GM21526 (cell line): Measurements from ENCODE around the gene IL17RE.
"Not testable (repeated sequence)": the region's sequence is repeated elsewhere in the genome, so short reads cannot be mapped to it uniquely, and the experiment has no call there.

Source experiments
- ATAC-seq: cut with Tn5 transposase; IDR thresholded peaks from one replicate; pipeline ENCODE4 v1.9.1; 2021; ENCODE audit warnings: moderate library complexity; ENCODE audit not compliant: unreplicated experiment, low FRiP score

IL17RE gene

DNA sequence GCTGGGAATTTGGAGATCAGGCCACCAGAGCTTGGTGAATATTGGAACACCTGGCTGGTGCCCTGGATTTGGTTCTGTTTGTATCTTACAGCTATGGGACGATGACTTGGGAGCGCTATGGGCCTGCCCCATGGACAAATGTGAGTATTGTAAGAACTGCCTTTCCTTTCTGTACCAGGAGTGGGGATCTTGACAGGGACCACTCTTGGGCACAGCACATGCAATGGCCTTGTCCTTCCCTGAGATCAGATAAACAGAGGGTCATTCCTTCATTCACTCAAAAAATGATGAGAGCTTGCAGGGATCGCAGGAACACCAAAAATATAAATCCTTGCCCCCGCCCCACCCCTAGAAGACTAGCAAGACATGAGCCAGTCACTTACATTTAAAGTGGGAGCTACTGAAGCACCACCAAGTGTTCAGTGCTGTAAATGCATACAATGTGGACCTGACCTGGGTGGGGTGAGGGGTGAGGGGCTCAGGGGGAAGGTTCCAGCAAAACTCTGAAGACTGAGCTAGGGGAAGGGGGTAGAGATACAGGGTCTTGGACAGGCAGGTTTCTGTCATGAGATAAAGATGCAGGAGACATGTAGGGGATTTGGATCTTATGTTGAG is 28.3 kb downstream of the IL17RE start:
- no peak for ATAC-seq

DNA sequence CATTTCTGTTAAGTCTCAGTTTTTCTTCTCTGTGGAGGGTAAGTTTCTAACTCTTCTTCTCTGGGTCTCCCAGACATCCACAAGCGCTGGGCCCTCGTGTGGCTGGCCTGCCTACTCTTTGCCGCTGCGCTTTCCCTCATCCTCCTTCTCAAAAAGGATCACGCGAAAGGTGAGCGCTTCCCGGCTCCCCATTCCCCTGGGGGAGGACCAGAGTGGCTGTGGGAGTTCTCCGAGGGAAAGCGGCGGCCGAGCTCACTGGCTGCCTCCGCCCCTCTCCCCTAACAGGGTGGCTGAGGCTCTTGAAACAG is 29.8 kb downstream of the IL17RE start:
- no peak for ATAC-seq

DNA sequence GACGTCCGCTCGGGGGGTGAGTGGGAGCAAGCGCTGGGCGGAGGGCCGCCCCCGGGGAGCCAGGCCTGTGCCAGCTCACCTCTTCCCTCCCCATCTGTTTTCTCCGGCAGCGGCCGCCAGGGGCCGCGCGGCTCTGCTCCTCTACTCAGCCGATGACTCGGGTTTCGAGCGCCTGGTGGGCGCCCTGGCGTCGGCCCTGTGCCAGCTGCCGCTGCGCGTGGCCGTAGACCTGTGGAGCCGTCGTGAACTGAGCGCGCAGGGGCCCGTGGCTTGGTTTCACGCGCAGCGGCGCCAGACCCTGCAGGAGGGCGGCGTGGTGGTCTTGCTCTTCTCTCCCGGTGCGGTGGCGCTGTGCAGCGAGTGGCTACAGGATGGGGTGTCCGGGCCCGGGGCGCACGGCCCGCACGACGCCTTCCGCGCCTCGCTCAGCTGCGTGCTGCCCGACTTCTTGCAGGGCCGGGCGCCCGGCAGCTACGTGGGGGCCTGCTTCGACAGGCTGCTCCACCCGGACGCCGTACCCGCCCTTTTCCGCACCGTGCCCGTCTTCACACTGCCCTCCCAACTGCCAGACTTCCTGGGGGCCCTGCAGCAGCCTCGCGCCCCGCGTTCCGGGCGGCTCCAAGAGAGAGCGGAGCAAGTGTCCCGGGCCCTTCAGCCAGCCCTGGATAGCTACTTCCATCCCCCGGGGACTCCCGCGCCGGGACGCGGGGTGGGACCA is 30.4 kb downstream of the IL17RE start:
- peak; percentile 67 for ATAC-seq

DNA sequence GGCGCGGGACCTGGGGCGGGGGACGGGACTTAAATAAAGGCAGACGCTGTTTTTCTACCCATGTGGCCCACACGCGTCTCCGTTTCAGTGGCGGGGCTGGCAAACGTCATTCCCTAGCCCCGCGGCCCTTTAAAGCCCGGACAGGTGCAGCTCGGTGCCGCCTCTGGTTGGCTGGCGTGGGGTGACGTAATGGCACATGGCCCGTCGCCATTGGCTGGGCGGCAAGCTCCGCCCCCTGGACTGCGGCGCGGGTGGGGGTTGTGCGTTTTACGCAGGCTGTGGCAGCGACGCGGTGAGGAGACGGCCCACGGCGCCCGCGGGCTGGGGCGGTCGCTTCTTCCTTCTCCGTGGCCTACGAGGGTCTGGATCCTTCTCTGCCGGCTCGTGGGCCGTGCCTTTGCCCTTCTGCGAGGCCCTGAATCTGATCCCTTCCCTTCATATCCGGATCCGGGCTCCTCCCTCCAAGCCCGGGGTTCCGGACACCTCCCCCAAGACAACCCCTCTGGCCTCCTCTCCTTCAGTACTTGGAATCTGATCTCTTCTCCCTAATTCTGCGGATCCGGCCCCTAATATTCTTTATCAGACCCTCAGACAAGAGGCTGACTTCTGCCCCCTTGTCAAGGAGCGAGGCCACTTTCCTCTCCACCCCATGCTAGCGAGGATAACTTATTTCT is 31.1 kb downstream of the IL17RE start, which contains the start of gene CRELD1:
Gene CRELD1 (plus strand): TSS at position 274 of the 674 bp plus-strand sequence. CDS start 605 bp downstream, outside the sequence.
- peak; percentile 86 for ATAC-seq

DNA sequence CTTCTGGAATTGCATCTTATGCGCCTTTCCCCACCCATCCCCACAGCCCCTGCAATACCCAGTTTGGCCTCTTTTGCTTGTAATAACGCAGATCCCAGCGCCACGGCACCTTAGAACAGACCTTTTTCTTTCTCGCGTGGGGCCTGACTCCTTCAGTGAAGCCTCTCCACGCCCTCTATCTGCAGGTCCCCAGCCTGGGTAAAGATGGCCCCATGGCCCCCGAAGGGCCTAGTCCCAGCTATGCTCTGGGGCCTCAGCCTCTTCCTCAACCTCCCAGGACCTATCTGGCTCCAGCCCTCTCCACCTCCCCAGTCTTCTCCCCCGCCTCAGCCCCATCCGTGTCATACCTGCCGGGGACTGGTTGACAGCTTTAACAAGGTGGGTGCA is 31.6 kb downstream of the IL17RE start:
- no peak for ATAC-seq

DNA sequence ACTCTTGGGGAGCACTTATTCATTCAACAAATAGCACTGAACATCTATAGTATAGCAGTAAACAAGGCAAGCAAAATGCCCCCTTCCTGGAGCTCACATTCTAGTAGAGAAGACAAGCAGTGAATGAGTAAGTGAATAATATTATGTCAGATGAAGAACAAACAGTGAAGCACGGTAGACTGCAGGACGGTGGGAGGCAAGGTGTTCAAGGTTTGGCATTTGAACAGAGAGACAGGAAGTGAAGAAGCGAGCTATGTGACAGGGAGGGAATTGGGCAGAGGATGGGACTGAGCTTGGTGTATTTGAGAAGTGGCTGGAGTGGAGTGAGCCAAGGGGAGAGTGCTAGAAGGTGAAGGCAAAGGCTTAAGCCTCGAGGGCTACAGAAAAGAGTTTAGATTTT is 32.3 kb downstream of the IL17RE start:
- no peak for ATAC-seq

DNA sequence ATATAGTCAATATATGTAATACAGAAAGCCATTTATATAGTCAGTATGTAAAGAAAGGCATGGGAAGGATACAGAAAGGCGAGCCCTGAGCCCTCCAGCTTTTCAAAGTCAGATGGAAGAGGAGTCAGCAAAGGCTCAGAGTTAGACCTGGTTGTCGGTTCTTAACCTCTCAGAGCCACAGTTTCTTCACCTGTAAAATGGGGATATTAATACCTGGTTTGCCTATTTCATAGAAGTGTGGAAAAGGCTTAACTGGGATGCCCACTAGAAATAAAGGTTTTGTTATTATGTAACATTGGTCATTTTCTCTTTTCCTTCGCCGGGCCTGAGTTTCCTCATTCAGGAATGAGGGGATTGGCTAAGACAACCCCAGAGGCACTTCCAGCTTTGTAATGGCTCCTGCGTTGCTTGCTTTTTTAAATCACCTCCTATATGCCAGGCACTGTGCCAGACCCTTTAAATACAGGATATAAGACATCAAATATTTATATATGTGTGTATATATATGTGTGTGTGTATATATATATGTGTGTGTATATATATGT is 33.4 kb downstream of the IL17RE start:
- ATAC-seq = no peak

DNA sequence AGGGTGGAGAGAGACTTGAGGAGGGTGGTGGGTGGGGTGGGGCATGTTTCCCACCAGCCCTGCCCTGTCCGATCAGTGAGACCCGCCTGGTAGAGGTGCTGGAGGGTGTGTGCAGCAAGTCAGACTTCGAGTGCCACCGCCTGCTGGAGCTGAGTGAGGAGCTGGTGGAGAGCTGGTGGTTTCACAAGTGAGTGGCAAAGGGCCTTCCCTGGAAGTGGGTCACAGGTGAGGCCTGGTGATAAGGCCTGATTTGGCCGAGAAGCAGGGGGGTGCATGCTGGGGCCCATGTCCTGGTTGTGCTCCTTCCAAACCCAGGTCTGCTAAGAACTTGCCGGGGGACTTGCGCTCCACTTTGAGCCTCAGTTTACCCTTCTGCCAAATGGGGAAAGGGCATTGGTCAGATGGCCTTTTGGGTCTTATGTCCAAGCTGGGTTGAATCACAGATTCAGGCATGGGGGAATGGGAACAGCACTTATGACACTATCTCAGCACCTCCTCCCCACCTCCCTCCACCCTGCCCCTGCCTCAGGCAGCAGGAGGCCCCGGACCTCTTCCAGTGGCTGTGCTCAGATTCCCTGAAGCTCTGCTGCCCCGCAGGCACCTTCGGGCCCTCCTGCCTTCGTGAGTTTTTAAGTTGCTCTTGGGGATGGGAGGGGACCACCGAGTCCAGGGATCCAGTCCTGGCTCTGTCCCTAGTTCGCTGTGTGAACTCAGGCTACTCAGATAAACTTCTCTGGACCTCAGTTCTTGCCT is 35.0 kb downstream of the IL17RE start:
- no peak for ATAC-seq

DNA sequence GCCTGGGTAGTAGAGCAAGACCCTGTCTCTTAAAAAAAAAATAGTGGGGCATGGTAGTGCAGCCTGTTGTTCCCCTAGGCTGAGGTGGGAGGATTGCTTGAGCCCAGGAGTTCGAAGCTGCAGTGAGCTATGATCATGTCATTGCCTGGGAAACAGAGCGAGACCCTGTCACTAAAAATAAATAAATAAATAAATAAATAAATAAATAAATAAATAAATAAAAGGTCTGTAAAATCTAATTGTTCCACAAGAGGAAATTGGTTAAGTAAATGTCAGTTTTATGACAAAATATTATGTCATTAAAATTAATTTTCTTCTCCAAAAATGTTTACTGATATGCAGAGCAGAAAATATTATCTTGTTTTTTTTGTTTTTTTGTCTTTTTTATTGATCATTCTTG is 36.3 kb downstream of the IL17RE start:
- no peak for ATAC-seq

DNA sequence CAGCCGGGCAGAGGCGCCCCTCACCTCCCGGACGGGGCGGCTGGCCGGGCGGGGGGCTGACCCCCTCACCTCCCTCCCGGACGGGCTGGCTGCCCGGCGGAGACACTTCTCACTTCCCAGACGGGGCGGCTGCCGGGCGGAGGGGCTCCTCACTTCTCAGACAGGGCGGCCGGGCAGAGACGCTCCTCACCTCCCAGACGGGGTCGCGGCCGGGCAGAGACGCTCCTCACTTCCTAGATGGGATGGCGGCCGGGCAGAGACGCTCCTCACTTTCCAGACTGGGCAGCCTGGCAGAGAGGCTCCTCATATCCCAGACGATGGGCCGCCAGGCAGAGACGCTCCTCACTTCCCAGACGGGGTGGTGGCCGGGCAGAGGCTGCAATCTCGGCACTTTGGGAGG is 37.3 kb downstream of the IL17RE start:
- ATAC-seq = not testable (repeated sequence)

DNA sequence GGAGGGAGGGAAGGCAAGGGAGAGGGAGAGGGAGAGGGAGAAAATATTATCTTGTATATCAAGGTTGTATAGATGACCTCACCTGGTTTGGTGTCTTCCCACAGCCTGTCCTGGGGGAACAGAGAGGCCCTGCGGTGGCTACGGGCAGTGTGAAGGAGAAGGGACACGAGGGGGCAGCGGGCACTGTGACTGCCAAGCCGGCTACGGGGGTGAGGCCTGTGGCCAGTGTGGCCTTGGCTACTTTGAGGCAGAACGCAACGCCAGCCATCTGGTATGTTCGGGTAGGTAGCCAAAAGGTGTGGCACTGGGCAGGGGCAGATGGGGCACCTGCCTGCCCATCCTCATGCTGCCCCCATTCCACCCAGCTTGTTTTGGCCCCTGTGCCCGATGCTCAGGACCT is 38.1 kb downstream of the IL17RE start:
- ATAC-seq = no peak

DNA sequence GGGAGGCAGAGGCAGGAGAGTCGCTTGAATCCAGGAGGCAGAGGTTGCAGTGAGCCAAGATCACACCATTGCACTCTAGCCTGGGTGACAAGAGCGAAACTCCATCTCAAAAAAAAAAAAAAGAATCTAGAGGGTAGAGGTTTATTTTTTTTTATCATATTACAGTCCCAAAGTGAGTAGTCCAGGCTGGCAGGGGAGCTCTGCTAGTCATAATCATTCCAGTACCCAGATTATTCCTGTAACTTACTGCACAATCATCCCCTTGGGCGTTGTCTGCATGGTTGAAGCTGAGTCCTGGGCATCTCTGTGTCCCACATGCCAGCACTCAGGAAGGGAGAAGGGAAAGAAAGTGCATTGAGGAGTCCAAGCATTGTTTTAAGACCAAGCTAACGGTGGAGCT is 39.5 kb downstream of the IL17RE start:
- ATAC-seq = no peak

DNA sequence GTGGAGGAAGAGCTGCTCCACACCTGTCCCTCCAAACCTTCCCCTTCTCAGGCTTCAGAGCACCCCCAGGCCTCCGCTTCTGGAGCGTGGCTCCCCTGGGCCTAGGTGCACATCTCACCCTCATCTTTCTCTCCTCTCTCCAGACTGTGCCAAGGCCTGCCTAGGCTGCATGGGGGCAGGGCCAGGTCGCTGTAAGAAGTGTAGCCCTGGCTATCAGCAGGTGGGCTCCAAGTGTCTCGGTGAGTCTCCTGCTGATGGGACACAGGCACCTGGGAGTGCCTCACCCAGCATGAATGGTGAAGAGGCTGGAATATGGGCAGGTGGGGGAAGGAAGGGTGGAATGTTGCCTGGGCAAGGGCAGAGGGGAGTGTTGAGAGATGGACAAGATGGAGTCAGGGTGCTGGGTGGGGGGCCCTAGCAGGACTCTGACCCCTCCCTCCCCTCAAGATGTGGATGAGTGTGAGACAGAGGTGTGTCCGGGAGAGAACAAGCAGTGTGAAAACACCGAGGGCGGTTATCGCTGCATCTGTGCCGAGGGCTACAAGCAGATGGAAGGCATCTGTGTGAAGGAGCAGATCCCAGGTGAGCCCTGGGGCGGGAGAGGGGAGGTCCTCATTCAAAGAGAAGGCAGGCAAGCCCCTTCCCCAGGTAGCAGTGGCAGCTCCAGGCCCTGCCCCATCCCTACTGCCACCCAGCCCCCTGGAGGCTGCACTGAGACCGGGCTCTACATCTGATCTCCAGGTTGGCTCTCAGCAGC is 40.5 kb downstream of the IL17RE start:
- no peak for ATAC-seq

DNA sequence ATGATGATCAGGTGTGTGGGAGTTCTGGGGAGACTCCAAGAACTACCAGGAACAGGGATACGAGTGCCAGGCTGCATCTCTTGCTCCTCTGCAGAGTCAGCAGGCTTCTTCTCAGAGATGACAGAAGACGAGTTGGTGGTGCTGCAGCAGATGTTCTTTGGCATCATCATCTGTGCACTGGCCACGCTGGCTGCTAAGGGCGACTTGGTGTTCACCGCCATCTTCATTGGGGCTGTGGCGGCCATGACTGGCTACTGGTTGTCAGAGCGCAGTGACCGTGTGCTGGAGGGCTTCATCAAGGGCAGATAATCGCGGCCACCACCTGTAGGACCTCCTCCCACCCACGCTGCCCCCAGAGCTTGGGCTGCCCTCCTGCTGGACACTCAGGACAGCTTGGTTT is 41.6 kb downstream of the IL17RE start:
- ATAC-seq = no peak

DNA sequence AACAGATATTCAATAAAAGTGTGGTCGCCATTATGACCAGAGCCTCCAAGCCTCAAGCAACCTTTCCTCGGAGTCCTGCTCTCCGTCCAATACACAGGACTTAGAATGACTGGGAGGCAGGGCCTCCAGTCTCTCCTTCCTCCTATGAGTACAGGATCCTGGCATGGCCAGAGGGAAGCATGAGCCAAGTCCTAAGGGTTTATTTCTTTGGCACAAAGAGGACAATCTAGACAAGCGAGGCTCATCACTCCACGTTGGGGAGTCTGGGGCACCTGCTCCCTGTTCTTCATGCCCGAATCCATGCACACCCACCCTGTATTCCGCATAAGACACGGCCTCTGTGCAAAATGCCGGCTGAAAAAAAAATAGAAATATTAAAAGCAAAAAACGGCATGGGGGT is 42.7 kb downstream of the IL17RE start:
- ATAC-seq = no peak

DNA sequence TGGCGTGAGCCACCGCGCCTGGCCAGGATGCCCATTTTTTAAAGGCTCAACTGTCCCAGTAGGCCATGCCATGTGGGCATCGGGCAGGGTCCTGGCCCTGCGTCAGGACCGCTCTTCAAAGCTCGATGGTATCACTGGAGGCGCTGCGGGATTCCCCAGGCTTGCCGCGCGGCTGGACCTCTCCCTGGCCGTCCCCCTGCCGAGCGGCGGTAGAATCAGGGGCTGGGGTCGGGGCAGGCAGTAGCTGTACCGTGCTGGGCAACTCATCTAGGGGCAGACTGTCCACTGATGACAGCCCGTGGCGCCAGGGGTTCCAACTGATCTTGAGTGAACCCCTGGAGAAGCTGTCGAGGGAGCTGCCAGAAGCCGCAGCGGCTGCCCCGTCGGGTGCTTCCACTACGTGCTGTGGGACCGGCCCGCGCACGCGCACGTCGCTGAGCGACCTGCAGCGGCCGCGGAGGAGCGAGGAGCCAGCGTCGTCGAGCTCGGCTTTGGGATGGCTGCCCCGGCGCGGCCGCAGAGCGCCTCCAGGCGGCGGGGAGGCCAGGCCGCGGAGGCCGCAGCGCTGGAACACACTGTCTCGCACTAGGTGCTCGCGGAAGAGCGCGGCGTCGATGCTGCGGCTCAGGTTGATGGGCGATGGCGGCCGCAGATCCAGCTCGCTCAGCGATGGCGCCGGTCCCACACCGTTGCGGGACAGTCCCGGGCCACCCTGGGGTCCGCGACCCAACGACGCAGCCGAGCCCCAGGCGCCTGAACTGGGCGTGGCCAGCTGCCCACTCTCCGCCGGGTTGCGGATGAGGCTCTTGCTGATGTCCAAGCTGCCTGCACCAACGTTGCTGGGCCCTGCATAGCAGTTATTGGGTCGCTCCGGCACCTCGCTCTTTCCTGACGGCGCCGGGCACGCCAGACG is 43.7 kb downstream of the IL17RE start:
- no peak for ATAC-seq

DNA sequence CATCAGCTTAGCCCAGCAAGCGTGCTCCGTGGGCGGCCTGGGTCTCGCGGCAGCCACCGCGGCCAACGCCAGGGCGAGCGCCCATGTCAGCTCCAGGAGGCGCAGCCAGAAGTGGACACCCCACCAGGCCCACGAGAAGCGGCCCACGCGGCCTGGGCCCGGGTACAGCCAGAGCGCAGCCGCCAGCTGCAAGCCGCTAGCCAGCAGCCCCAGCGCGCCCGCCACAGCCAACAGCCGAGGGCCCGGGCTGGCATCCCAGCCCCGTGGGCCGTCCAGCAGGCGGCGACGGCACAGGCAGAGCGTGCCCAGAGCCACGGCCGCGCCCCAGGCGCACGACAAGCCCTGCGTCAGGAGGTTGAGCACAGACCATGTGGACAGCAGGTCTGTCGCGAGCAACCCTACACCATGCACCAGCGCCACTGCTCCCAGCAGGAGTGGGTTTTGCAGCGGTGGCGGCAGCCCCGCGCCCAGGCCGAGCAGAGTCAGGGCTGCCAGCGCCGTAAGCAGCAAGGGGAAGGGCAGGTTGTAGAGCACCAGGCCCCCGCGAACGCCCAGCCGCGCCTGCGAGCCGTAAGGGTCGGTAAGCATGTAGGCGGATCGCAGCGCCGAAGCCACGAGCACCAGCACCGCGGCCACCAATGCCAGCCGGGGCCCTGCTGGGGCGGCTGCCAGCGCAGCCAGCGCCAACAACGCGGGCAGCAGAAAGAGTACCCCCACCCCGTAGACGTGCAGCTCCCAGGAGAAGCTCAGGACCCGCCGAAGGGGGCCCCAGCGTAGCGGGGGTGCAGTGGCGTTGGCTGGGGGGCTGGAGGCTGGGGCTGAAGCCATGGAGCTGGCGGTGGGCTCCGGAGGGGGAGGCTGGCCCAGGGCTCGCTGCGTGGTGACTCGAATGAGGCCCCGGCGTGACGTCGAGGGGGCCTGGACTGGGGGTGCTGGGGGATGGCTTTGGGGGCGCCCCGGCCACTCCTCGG is 44.7 kb downstream of the IL17RE start:
- no peak for ATAC-seq

DNA sequence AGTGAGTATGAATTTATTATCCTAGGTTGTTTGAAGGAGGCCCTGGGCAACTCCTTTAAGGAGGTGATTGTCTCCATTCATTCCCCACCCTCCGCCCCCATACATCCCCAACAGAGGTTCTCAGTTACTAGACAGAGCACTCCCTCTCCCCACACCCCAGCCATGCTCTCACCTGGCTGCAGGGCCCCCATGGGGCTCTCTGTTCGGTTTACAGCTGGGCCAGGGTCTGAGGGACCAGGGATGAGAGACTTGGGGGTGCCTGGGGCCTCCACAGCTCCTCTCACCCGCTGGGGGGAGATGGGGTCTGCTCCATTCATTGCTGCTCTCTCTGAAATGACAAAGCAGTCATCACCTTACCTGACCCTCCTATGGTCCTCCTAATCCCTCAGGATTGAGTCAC is 45.9 kb downstream of the IL17RE start:
- ATAC-seq = no peak
